Stimulated activated CD8-positive, alpha-beta memory T cell treated with anti-CD3 and anti-CD28 coated beads, Interleukin-15, amount 100 ng/mL, for 24 hours (primary cell): ENCODE measurements around the gene PPM1G.
"Not testable (repeated sequence)": the region's sequence is repeated elsewhere in the genome, so short reads cannot be mapped to it uniquely, and the experiment has no call there.

Source experiments
- DNase-seq: peaks from one replicate; pipeline ENCODE4 v3.0.0-alpha.2; 2020; ENCODE audit warnings: low read depth

PPM1G gene, protein sequence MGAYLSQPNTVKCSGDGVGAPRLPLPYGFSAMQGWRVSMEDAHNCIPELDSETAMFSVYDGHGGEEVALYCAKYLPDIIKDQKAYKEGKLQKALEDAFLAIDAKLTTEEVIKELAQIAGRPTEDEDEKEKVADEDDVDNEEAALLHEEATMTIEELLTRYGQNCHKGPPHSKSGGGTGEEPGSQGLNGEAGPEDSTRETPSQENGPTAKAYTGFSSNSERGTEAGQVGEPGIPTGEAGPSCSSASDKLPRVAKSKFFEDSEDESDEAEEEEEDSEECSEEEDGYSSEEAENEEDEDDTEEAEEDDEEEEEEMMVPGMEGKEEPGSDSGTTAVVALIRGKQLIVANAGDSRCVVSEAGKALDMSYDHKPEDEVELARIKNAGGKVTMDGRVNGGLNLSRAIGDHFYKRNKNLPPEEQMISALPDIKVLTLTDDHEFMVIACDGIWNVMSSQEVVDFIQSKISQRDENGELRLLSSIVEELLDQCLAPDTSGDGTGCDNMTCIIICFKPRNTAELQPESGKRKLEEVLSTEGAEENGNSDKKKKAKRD

DNA sequence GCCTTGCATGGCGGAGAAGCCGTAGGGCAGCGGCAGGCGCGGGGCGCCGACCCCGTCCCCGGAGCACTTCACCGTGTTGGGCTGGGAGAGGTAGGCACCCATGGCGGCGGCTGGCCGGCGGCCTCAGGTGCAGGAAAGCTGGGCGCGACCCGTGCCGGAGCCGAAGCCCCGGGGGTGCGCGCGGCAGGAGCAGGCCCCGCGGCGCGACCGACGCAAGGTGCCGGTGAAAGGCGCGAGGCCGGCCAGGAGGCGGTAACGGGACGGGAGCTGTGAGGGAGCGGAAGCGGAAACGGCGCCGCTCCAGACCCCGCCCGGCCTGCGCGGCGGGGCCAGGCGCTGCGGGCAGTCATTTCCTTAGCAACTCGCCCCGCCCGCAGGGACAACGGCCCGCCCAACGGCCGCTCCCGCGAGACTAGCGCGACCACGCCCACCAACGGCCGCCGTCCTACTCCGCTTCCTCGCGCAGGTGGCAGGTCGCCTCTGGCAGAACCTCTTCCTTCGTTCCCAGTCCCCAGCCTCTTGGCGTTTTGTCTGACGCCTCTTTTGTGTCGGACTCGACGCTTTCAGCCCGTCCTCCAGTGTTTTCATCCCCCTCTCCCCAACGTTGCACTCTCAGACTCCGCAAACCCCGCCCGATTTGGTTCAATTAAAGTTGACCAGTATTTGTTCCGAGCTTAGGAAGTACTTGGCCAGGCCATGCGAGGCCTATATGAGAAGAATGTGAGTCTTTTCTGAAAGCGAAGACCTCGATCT, at the start of gene PPM1G:
PPM1G (minus strand) TSS at position 271 of the 753 bp plus-strand sequence; CDS start at position 102, 169 bp downstream.
- DNase-seq, result peak; percentile 95

DNA sequence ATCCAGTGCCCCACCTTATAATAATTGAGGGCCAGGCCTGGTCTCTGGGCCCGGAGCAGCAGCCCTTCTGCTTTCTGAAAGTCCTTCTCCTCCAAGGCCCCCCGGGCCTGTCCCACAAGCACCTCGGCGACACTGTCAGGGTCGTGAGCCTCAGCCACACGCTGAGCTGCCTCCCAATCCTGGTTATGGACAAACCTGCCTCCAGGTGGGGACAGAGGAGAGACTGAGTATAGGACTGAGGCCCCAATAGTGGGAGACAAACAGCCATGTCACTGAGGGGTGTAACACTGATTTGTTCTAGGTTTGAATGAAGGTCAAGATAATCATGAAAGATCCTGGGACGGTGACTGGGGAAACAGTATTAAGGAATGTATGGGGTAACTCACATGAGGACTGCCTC, 44.6 kb upstream of the PPM1G start:
- no peak for DNase-seq

DNA sequence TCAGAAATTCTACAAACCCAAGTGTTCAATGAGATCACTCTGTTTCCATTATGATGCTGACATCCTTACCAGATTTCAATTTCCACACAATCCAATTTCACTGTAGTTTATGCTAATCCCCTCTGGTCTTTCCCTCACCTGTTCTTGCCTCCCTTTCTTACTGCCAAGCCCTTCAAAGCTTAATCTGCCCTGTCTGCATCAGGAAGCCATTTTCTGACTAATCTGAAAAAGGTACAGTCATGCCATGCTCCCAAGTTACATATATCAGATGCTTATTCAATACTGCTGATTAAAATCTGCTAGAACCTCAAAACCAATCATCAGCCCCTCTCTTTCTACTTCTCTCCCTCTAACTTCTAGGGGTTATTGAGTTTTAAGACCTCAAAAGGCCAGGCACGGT, 41.7 kb upstream of the PPM1G start:
- DNase-seq, result no peak

DNA sequence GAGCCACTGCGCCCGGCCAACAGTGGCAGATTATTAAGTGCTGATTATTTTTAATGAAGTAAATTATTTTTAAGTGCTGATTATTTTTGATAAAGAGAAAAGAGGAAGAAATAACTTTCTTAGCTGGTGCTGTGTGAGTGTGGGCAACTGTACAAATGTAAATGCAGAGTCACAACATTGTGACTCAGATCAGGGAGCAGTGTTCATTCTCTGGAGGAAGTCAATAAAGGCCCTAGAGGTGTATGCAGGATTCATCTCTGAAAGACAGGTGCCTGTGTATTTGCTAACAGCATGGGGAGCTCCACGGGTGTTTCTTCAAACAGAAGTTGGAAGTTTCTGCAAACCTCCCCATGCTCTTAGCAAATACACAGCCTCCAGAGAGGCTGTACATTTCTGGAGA, 39.0 kb upstream of the PPM1G start:
- DNase-seq, result no peak

DNA sequence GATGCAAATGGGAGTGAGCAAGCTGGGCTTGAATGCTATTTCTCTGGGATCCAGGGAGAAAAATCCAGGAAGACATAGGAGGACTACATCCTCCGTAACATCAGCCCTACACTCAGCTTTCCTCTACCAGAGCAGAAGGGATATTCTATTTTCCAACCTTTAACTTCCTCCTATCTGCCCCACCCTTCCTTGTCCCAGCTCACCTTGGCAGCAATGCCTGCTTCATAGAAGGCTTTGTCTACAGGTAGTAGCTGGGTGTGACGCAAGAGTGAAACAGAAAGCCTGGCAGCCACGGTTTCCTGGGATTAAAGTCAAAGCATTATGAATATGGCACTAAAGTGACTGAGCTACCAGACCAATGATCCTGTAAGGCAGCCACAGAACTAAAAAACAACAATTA, 36.7 kb upstream of the PPM1G start:
- DNase-seq, result no peak

DNA sequence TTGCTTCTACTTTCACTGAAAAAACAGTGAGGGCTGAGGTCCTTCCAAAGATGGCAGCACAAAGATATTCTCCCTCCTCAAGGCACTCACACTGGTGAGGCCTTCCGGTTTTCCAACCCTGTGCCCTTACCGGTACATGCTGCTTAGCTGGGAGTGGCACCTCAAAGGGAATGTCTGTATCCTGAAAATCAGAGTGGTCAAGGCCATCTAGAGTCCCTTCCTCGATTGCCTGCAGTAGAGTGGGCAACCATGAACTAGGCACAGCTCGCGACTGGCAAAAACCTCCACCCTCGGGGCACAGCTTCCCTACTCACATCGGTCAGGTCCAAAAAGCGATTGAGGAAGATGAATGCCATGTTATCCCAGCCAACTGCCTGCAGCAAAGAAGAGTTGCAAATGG, 36.2 kb upstream of the PPM1G start:
- DNase-seq, result no peak

DNA sequence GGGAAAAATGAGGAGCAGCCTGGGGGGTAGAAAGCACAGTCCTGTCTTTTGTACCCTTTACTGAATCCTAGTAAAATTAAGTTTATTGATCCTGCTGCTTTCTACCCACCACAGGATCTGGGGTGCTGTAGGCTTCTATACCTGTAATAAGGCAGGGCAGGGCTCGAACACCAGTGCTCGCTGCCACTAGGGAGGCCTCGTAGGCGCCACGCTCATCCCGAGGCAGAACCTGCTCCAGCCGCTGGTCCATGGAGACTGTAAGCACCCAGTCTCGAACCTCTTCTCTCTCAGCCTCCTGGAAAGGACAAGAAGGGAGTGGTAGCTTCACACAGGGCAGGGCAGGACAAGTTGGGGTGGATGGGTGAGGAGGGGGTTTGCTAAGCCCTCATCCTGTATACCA, 35.8 kb upstream of the PPM1G start:
- no peak for DNase-seq

DNA sequence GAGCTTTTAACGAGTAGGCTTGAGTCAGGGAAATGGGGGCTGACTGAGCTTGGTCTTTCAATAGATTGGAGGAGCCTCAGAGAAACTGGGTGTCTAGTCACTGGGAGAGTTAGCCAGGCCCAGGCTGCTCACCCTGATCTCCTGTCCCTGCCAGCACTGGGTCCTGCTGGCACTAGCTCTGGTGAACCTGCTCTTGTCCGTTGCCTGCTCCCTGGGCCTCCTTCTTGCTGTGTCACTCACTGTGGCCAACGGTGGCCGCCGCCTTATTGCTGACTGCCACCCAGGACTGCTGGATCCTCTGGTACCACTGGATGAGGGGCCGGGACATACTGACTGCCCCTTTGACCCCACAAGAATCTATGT, 33.5 kb upstream of the PPM1G start:
- DNase-seq, result no peak

DNA sequence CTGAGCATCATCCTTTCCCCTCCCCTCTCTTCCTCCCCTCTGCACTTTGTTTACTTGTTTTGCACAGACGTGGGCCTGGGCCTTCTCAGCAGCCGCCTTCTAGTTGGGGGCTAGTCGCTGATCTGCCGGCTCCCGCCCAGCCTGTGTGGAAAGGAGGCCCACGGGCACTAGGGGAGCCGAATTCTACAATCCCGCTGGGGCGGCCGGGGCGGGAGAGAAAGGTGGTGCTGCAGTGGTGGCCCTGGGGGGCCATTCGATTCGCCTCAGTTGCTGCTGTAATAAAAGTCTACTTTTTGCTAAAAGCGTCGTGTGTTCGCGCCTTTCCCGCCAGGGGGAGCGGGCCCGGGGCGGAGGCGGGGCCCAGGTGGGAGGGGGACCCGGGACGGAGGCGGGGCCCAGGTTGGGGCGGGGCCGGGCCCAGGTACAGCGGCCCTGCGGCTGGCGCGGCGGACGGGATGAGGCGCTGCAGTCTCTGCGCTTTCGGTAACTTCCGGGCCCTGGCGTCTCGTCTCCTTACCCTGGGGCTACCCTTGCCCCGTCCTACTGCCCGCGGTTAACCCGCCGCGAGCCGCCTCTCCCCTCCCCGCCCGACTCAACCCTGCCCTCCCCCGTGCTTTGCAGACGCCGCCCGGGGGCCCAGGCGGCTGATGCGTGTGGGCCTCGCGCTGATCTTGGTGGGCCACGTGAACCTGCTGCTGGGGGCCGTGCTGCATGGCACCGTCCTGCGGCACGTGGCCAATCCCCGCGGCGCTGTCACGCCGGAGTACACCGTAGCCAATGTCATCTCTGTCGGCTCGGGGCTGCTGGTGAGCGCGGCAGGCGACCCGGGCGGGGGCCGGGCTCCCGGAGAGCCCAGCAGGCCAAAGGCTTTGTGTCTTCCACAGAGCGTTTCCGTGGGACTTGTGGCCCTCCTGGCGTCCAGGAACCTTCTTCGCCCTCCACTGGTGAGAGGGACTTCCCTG, 32.8 kb upstream of the PPM1G start, which contains the start of gene KRTCAP3:
KRTCAP3 (plus strand) TSS at position 424 of the 962 bp plus-strand sequence; CDS start at position 456, 32 bp downstream.
- no peak for DNase-seq

DNA sequence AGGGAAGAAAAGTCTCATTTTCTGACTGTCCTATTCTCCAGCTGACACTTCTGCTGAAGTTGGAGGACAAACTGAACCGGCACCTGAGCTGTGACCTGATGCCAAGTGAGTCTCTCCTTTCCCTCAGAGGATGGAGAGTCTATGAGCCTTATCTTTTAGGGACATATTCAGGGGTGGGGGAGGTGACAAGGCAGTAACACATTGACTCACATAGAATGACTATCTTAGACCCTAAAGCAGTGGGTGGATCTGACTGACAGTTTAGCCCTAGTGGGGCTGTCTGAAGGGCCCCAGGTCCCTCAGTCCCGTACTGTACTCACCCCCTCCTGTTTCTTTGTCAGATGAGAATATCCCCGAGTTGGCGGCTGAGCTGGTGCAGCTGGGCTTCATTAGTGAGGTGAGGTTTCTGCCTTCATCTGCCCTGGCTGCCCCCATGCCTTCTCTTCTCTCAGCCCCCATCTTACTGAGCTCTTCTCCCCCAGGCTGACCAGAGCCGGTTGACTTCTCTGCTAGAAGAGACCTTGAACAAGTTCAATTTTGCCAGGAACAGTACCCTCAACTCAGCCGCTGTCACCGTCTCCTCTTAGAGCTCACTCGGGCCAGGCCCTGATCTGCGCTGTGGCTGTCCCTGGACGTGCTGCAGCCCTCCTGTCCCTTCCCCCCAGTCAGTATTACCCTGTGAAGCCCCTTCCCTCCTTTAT, 32.0 kb upstream of the PPM1G start:
- no peak for DNase-seq

DNA sequence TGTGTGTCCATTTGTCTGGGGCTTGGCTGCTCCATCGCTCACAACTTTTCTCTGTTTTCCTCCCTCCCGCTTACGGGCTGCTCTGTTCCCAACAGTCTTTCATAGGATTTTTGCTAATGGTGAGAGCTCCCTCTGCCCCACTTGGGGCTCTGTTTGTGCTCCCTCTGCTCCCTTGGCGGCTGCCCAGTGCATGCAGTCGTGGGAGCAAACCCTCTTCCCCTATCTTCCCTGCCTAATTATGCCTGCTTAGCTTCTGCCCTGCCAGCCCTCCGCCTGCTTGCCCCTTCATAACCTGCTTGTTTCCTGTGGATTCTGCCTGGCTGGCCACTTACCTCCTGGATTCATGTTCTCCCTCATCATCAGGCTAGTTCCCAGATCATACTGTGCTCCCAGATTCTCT, 26.2 kb upstream of the PPM1G start:
- no peak for DNase-seq

DNA sequence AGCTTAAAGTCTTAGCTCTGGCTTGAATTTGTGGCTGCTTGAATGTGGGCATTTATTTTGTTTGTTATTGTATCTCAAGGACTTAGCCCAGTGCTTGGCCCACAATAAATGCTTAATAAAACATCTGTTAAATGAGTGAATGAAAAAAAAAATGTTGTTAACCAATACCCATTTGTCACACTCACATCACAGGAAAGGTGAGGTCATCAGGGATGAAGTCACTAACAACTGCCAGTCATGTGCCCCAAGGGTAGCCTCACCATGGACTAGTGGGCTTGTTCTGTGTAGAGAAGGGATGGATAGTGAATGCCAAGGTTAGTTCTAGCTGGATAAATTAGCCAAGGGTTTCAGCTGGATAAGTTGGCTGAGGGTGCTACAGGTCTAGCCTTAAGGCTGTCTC, 22.0 kb upstream of the PPM1G start:
- DNase-seq, result no peak

DNA sequence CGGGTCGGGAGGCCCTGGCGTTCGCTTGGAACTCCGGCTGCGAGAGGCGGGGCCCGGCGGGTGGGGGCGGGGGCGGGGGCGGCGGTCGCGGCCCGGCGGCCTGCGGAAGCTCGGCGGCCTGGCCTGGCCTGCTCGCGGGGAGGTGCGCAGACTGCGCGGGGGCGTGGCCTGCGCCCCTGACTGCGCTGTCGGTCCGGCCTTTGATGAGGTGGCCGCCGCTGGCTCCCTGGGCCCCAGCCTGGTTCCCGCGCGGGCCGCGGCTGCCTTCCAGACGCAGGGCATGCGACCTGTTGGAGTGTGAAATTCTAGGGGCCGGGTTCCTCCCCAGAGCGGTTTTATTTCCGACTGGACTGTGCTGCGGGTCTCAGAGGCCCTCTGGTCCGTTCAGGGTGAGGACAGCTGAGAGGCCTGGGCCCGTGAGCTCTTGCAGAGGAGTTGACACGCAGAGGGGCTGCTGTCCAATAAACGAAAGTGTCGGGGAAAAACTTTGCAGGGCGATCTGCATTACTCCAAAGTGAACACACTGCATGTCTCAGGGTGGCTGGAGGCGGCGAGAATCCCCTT, 19.7 kb upstream of the PPM1G start:
- DNase-seq, result peak; percentile 47

DNA sequence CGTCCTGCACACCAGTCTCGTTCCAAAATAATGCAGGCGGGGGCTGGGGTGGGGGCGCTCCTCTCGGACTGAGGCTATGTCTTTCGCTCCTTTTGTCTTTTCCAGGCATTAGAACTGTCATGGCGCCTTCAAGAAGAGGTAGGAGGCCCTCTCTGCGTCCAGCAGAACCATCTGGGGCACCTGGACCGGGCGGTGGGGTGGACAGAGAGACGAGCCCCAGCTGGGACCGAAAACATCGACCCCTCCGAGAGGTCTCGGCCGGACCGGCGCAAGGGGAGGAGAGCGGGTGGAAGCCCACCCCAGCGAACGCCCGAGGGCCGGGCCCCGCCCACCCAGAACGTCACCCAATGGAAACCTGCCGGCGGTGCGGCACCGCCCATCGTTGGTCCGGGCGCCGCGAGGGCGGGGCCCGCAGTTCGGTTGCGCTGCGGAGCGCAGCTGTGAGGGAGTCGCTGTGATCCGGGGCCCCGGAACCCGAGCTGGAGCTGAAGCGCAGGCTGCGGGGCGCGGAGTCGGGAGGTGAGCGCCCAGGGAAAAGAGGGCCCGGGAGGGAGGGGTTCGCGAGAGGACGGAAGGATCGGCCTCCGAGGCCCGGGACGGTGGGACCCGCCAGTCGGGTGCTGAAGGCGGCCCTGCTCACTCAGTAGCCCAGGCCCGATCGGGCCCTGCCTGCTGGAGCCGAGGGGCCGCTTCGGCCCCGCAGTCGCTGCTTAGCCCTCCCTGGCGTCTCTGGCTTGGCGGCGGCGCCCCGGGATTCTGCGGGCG, 19.0 kb upstream of the PPM1G start, which contains the start of gene NRBP1:
NRBP1 (plus strand) TSS at position 419 of the 765 bp plus-strand sequence. CDS start 4,643 bp downstream, outside the sequence.
- DNase-seq, result peak; percentile 83

DNA sequence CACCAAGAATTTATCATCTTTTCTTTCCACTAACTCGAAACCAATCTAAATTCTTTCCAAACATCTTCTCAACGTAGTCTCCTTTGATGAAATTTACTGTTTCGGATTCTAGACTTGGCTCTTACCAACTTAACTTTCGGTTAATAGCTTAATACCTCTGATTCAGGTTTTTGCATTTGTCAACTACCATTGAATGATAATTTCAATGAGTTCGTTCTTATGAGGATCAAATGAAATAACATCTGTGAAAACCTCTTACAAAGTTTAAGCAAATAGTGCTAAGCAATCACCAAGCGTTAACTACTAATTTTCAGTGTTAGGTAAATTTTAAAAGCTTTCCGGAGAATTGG, 18.4 kb upstream of the PPM1G start:
- no peak for DNase-seq

DNA sequence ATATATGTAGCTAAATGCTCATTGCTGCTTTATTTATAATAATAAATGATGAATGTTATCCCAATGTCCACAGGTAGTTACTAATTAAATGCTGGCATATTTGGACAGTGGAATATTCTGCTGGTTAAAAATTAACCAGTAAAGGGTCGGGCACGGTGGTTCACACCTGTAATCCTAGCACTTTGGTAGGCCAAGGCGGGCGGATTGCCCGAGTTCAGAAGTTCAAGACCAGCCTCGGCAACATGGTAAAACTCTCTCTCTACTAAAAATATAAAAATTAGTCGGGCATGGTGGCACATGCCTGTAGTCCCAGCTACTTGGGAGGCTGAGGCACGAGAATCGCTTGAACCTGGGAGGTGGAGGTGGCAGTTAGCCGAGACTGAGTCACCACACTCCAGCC, 15.6 kb upstream of the PPM1G start:
- DNase-seq, result not testable (repeated sequence)

DNA sequence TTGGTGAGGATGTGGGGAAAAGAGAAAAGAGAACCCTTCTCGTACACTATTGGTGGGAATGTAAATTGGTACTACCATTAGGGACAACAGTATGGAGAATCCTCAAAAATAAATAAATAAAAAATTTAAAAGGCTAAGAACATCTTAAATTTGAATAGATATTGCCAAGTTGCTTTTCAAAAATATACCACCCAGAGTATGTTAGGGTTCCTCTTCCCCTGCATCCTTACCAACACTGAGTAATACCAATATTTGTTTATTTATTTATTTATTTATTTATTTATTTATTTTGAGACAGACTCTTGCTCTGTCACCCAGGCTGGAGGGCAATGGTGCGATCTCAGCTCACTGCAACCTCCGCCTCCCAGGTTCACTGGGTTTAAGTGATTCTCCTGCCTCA, 13.6 kb upstream of the PPM1G start:
- DNase-seq, result no peak

DNA sequence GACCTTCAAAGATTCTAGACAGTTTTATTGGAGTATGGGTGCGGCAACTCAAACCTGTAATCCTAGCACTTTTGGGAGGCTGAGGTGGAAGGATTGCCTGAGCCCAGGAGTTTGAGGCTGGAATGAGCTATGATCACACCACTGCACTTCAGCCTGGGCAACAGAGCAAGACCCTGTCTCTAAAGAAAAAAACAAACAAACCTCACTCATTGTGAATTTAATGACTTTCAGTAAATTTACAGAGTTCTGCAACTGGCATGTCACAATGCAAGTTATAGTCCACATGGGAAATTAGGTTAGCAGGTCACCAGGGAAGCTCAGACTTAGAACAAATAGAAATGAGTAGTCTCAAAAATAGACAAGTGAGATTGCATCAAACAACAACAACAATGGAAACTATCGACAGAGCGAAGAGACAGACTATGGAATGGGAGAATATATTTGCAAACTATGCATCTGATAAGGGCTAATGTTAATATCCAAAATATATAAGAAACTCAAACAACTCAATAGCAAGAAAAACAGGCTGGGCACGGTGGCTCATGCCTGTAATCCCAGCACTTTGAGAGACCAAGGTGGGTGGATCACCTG, 12.4 kb upstream of the PPM1G start:
- no peak for DNase-seq

DNA sequence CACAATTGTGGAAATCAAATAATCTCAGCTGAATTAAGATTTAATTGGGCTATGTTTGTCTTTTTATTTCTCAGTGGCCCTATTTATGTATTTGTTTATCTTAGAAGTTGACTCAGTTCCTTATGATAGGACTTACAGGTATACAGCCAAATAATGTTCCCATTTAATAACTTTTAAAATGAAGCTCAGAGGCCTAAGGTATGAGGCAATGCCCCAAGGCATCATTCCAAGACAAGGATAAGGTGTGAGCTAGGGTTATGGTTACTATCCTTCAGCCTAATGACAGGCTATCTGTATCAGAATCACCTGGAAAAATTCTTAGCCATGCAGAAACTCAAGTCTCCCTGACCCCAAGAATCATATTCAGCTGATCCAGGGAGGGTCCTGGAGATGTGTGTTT, 11.6 kb upstream of the PPM1G start:
- no peak for DNase-seq

DNA sequence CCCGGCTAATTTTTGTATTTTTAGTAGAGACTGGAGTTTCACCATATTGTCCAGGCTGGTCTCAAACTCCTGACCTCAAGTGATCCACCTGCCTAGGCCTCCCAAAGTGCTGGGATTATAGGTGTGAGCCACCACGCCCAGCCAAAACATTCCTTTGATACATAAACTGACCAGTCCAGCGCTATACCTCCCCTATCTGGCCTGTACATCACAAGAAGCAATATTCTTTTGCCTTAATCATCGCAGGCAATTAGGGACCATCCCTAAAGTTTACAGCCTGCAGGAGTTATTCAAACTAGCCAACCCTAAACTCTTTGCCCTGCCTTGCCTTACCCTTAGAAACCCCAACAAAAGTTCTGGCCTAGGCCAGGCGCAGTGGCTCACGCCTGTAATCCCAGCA, 6.8 kb upstream of the PPM1G start:
- no peak for DNase-seq
